Raji (cell line): Measurements from ENCODE around the gene BMP8B.
A peak's percentile ranks its signal among the peaks of the same experiment; 100 is the strongest.

Source experiments
- POLR2A ChIP-seq: IDR thresholded peaks from 2 replicates; pipeline ENCODE4 v1.6.1; 2011; ENCODE audit warnings: low read depth, low read length, control low read depth; ENCODE audit not compliant: insufficient read depth

Gene BMP8B

DNA sequence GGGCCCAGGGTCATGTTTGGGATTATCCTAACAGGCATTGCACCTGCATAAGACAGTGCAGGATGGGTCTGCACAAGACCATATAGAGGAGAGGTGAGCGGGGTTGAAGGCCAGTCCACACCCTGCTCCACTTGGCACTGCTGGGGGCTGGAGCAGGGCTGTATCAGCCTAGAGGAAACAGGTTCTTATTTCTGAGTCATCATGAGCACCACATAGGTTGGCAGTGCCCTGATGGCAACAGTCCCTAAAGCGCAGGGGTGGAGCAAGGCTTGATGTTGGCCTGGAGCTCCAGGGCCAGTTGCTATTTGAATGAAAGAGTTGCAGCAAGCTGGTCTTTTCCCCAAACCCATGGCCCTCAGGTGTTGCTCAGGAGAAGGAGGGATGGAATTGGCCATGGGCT, 29.8 kb upstream of the BMP8B start:
- TF ChIP-seq POLR2A: no peak

DNA sequence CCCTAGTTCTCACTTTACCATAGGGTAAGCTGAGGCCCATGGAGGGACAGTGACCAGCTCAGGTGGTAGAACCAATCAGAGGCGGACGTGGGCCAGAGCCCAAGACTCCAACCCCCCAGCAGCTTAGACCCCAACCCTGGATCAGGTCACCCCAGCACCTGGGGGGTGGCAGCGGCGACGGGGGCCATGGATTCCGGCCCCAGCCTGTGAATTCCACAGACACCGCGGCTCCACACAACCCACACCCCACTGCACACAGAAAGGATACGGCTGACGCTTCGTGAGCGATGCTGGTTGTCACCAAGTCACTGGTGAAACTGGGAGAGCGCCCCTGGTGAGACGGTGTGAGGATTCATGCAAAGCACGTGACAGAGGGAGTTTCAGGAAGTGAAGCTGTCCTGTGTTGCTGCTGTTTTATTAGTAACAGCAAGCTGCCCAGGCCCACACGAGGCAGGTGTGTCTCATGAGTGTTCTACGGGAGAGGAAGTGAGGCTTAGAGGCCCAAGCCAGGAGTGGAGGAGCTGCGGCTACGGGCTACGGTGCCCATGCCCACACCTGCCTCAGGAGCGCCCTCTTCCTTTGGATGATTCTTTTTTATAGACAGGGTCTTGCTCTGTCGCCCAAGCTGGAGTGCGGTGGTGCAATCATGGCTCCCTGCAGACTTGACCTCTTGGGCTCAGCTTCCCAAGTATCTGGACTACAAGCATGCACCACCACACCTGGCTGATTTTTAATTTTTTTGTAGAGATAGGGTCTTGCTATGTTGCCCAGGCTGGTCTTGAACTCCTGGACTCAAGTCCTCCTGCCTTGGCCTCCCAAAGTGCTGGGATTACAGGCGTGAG, 28.6 kb upstream of the BMP8B start:
- TF ChIP-seq POLR2A: peak; percentile 59

- no peak for TF ChIP-seq POLR2A
Measured at GRCh38 chr1:39816415-39817090, 27.9 kb upstream of the BMP8B start.

DNA sequence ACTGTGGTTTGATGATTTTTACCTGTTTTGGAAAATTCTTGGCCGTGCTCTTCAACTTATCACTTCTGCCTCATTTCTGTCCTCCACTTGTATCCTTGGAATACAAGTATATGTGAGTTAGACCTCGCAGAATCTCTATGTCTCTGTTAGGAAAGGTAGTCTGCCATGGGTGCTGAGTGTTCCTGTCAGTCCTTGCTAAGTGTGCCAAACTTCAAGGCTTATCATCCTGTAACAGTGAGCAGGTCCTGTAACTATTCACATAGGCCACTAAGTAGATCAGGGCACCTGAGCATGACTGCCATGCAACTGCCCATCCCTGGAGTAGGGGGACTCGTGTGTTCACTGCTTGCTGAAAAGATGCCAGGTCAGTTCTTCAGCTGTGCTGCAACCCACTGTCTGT, 24.2 kb upstream of the BMP8B start:
- no peak for TF ChIP-seq POLR2A

DNA sequence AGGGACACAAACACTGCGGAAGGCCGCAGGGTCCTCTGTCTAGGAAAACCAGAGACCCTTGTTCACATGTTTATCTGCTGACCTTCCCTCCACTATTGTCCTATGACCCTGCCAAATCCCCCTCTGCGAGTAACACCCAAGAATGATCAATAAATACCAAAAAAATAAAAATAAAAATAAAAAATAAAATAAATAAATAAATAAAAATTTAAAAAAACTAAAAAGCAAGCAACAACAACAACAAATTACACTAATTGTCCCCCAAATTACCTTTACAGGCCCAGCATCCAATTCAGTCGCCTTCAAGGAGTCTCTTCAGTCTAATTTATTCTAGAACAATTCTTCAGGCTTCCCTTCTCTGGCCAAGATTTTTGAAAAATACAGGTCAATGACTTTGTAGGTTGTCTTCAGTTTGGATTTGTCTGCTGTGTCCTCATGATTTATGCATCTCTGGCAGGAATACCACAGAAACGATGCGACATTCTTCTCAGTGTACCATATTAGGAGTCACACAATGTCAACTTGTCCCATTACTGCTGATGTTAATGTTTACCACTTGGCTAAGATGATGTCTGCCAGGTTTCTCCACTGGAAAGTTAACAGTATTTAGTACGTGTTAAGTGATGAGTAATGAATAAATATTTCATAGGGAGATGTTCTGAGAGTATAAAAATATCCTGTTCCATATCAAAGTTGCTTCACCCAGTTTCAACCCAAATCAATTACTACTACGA, 20.3 kb upstream of the BMP8B start:
- TF ChIP-seq POLR2A: no peak

GRCh38 chr1:39805385-39805784, 16.7 kb upstream of the BMP8B start:
- TF ChIP-seq POLR2A: no peak

GRCh38 chr1:39802496-39803260, 14.0 kb upstream of the BMP8B start:
- no peak for TF ChIP-seq POLR2A

DNA sequence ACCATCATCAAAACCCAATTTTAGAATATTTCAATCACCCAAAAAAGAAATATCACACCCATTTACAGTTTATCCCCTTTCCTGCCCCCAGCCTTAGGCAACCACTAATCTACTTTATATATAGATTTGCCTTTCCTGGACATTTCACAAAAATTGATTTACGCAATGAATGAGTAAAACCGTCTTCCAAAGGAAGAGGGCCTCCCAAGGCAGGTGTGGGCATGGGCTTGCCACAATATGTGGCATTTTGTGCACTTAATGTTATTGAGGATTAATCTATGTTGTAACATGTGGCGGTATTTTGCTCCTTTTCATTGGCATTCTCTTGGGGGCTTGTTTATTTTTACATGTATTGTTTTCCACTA, 11.8 kb upstream of the BMP8B start:
- no peak for TF ChIP-seq POLR2A

GRCh38 chr1:39799770-39800470, 11.3 kb upstream of the BMP8B start:
- TF ChIP-seq POLR2A: no peak

- TF ChIP-seq POLR2A: no peak
Measured at GRCh38 chr1:39795651-39796050, 7.0 kb upstream of the BMP8B start.

DNA sequence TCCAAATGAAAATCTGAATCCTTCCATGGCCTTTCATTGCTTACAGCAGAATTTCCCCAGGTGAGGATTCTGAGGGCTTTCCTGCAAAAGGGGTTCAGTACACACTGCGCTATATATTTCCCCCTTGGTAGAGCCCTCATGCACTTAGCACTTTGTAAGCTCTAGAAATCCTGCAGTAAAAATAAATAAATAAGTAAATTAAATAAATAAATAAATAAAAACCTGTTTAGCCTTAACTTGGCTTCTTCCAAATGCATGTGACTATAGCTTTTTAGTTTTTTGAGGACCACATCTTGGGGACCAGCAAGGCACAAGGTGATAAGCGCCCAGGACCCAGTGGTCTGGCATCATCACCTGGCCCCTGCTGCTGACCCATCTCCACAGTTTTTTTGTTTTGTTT, 3.2 kb upstream of the BMP8B start:
- no peak for TF ChIP-seq POLR2A

- TF ChIP-seq POLR2A: no peak
Measured at GRCh38 chr1:39789571-39790110, 976 bp upstream of the BMP8B start.

GRCh38 chr1:39788426-39788757, 273 bp downstream of the BMP8B start:
- no peak for TF ChIP-seq POLR2A

- no peak for TF ChIP-seq POLR2A
Measured at GRCh38 chr1:39787468-39787867, 1.2 kb downstream of the BMP8B start.
